ENCODE measurements around the gene CYP3A5.

- TF ChIP-seq CTCF (IDR thresholded peaks at IDR 0.05), result no peak
- no peak for TF ChIP-seq POLR2A (IDR thresholded peaks at IDR 0.05)
- TF ChIP-seq POLR2AphosphoS5 (IDR thresholded peaks at IDR 0.05), result no peak
Observed at GRCh38 chr7:99653754-99654153, 26.0 kb downstream of the CYP3A5 start.
